ENCODE data around the gene DLG4.
"Not testable (repeated sequence)": the region's sequence is repeated elsewhere in the genome, so short reads cannot be mapped to it uniquely, and the experiment has no call there.

The DLG4 gene

DNA sequence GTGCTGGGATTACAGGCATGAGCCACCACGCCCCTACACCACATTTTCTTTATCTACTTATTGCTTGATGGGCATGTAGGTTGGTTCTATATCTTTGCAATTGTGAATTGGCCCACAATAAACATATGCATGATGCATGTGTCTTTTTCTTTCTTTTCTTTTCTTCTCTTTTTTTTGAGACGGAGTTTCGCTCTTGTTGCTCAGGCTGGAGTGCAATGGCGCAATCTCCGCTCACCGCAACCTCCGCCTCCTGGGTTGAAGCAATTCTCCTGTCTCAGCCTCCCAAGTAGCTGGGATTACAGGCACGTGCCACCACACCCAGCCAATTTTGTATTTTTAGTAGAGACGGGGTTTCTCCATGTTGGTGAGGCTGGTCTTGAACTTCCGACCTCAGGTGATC, 61.2 kb downstream of the DLG4 start:
- DNase-seq (ENCODE audit: low read depth, low spot score): not testable (repeated sequence)

DNA sequence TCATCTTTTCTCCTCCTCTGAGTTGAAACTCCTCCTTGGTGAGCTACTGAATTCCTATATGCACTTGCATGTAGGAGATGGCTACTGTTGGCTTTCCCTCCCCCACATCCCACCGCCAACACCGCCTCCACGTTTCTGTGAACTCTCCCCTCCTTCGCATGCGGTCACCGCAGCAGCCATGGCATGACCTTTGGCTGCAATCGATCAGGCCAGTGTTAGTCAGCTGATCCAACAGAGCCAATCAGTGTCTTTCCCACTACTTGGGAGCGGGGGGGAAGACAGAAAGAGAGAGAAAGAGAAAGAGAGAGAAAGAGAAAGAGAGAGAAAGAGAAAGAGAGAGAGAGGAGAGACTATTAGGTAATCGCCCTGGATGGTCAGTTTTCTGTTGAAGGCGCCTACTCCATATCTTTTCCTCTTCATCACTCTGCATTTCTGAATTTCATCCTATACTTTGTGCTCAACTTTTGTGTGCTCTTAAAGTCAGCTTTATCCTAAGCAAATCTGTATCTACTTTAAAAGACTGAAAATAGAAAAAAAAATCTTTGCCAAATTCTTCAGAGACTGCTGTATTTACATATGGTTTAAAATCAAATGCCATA, 63.2 kb downstream of the DLG4 start:
- DNase-seq (ENCODE audit: low read depth, low spot score): no peak

DNA sequence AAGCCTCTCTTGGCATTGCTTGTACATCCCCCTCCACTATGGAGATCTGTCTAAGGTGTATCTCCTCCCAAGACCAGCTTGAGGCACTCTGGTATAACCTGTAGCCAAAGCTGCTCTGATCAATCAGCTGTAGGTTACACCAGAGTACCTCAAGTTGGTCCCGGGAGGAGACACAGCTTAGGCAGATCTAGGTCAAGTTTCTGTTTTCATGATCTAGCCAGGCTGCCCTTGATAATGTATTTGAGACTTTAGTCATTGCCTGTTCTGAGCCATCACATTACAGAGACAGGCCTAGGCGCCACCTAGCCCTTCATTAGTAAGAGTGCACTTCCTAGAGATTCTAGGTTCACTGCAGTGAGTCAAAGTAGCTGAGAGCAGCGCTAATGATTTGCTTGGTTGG, 71.9 kb downstream of the DLG4 start:
- no peak for DNase-seq (ENCODE audit: low read depth, low spot score)

- no peak for DNase-seq (ENCODE audit: low read depth, low spot score)
Observed at GRCh38 chr17:7146115-7146514, 73.5 kb downstream of the DLG4 start.

GRCh38 chr17:7144213-7144612, 75.4 kb downstream of the DLG4 start:
- DNase-seq (ENCODE audit: low read depth, low spot score): no peak

- no peak for DNase-seq (ENCODE audit: low read depth, low spot score)
Observed at GRCh38 chr17:7141824-7142223, 77.8 kb downstream of the DLG4 start.

DNA sequence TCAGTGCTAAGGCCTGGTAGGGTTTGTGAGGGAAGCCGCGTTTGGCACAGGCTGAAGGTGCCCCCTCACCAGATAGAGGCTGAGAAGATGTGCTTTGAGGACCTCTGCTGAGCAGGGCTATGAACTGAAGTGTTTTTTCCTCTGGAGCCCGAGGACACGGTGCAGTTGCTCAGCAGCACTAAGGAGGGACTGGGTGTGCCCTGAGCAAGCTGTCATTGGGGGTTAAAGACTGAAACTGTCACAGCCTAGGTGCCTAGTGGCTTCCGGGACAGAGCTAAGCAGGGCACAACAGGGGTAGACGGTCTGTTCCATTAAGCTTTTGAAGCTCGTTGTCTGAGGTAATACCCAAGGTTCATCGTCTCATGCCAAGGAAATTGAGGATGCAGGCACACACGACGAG, 80.2 kb downstream of the DLG4 start:
- no peak for DNase-seq (ENCODE audit: low read depth, low spot score)

DNA sequence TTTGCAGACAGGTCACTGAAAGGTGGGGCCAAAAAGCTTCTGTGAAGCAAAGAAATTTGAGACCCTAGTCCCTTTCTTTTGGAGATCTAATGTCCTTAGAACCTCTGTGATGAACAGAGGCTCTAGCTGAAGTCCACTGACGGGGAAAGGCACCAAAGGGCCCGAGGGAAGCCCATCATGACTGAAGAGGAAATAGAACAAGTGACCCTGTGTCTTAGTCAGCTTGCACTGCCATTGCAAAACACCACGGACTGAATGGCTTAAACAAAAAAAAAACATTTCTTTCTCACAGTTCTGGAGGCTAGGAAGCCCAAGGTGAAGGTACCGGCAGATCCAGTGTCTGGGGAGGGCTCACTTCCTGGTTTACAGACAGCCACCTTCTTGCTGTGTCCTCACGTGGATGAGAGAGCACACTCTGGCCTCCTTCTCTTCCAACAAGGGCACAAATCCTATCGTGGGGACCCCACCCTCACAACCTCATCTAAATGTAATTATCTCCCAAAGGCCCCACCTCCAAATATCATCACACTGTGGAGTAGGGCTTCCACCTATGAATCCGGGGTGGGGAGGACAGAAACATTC, 80.7 kb downstream of the DLG4 start:
- DNase-seq (ENCODE audit: low read depth, low spot score): no peak

DNA sequence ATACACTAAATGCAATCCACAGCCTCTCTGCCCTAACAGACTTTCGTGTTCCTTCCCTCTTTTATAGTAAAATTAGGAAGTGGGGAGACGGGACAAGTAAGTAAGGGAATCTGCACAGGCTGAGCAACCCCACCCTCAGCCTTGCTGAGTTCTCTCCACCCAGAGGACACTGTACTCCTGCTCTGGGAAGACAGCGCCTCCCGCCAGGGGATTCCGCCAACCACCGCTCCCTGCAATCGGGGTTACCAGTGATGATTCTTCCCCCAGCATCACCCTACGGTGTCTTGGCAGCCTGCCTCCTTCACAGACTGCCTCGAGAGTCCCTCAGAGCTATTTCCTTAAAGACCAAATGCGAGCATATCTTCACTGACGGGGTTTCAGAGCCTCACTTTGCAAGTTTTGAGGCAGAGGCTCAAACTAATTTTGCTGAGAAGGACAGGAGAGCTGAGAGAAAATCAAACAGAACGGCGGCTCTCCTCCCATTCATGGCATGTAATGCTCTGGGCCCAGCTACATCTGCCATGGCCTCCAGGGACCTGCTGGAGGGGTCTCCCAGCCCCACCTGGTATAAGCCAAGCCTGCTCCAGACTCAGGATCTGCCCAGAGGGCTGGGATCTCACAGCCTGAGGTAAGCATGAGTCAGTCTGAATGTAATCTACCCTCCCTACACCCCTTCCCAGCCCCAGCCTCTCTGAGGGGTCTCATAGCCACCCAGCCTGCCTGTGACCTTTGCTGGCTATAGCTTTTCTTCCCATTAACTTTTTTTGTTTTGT, 82.3 kb downstream of the DLG4 start:
- no peak for DNase-seq (ENCODE audit: low read depth, low spot score)
